Right ventricle myocardium superior (tissue), 1 donor: ENCODE results near the gene OR4F15. TPM values are rescaled to one million over a fixed set of nuclear protein-coding genes. Genes with fewer than 3 reads are reported as not detected.
"Not testable (repeated sequence)": the region's sequence is repeated elsewhere in the genome, so short reads cannot be mapped to it uniquely, and the experiment has no call there.

Experiments used
- ATAC-seq: fragments of 200-7000 bp; cut with Tn5 transposase; one replicate; pipeline ENCODE4 v1.9.1; 2020; ENCODE audit warnings: mild to moderate bottlenecking; ENCODE audit not compliant: poor library complexity
- DNase-seq: peaks from one replicate; pipeline ENCODE4 v3.0.0-alpha.2; 2020
- intact Hi-C: fragments of 100-400 bp; cut with DNase I; formaldehyde crosslinking; loops from one replicate; pipeline ENCODE4 v1.11.2; 2022
- long read RNA-seq: library from polyadenylated mRNA; unstranded; transcript quantifications from one replicate; pipeline ENCODE4 v2.0.0, GENCODE V29; 2021
- total RNA-seq: library from RNA; stranded (reverse); fragmentation: NEBNext Ultra II Directional; extraction: Animal tissue kit (Norgen Biotek cat#: 25700); gene quantifications from one replicate; pipeline ENCODE4 v1.2.1, GENCODE V29; 2021
- donor health status: DM: no; HTN: yes; CAD: no; lungs with severe emphysema.

Gene OR4F15
- not detected for total RNA-seq
- long read RNA-seq = 0 reads

GRCh38 chr15:101811902-101812301 lies at the start of gene OR4F15:
OR4F15 (plus strand) TSS chr15:101812202; CDS start chr15:101818187, 5,985 bp downstream.
- no peak for ATAC-seq
- intact Hi-C loops = no loop called here
- DNase-seq = no peak

GRCh38 chr15:101764669-101765339 lies 47.2 kb upstream of the OR4F15 start:
- DNase-seq = peak; percentile 61
- peak; percentile 96 for ATAC-seq
- intact Hi-C loops = not testable (repeated sequence)

- ATAC-seq, DNase-seq, intact Hi-C loops: not testable (repeated sequence)
These were observed 46.7 kb upstream of the OR4F15 start for GRCh38 chr15:101765340-101765671.

GRCh38 chr15:101765772-101766456 lies 46.1 kb upstream of the OR4F15 start:
- intact Hi-C loops = no loop called here
- DNase-seq = no peak
- no peak for ATAC-seq

- DNase-seq, intact Hi-C loops, ATAC-seq: not testable (repeated sequence)
These were observed 44.8 kb upstream of the OR4F15 start for GRCh38 chr15:101767083-101767640.

GRCh38 chr15:101772921-101773320 lies 39.1 kb upstream of the OR4F15 start:
- DNase-seq = no peak
- intact Hi-C loops = no loop called here
- no peak for ATAC-seq

- ATAC-seq = no peak
- no peak for DNase-seq
- intact Hi-C loops = no loop called here
These were observed 38.4 kb upstream of the OR4F15 start for GRCh38 chr15:101773496-101774100.

GRCh38 chr15:101775136-101775535 lies 36.9 kb upstream of the OR4F15 start:
- intact Hi-C loops = no loop called here
- DNase-seq (no peak), ATAC-seq (no peak)

GRCh38 chr15:101778576-101778975 lies 33.4 kb upstream of the OR4F15 start:
- intact Hi-C loops, DNase-seq, ATAC-seq: not testable (repeated sequence)

- DNase-seq, intact Hi-C loops, ATAC-seq: not testable (repeated sequence)
These were observed 31.8 kb upstream of the OR4F15 start for GRCh38 chr15:101780225-101780624.

GRCh38 chr15:101781928-101782327 lies 30.1 kb upstream of the OR4F15 start:
- ATAC-seq (no peak), DNase-seq (no peak)
- intact Hi-C loops = no loop called here

- intact Hi-C loops = no loop called here
- ATAC-seq (no peak), DNase-seq (no peak)
These were observed 27.4 kb upstream of the OR4F15 start for GRCh38 chr15:101784644-101785043.

GRCh38 chr15:101786422-101786821 lies 25.6 kb upstream of the OR4F15 start:
- intact Hi-C loops, ATAC-seq, DNase-seq: not testable (repeated sequence)

GRCh38 chr15:101788001-101788400 lies 24.0 kb upstream of the OR4F15 start:
- ATAC-seq, DNase-seq, intact Hi-C loops: not testable (repeated sequence)

GRCh38 chr15:101788503-101789269 lies 23.3 kb upstream of the OR4F15 start:
- ATAC-seq, intact Hi-C loops, DNase-seq: not testable (repeated sequence)

- intact Hi-C loops, ATAC-seq: not testable (repeated sequence)
These were observed 21.3 kb upstream of the OR4F15 start for GRCh38 chr15:101790748-101791147.

GRCh38 chr15:101793981-101794380 lies 18.0 kb upstream of the OR4F15 start:
- DNase-seq, ATAC-seq, intact Hi-C loops: not testable (repeated sequence)

More at GRCh38 chr15:101790748-101791147, 21.3 kb upstream of the OR4F15 start:
- not testable (repeated sequence) for DNase-seq

- no peak for ATAC-seq
- intact Hi-C loops = no loop called here
- DNase-seq = no peak
These were observed 16.5 kb upstream of the OR4F15 start for GRCh38 chr15:101795455-101795854.

GRCh38 chr15:101799665-101800064 lies 12.3 kb upstream of the OR4F15 start:
- no peak for ATAC-seq
- no peak for DNase-seq
- intact Hi-C loops = no loop called here
